ENCODE results near the gene PDLIM1.

Gene PDLIM1

DNA sequence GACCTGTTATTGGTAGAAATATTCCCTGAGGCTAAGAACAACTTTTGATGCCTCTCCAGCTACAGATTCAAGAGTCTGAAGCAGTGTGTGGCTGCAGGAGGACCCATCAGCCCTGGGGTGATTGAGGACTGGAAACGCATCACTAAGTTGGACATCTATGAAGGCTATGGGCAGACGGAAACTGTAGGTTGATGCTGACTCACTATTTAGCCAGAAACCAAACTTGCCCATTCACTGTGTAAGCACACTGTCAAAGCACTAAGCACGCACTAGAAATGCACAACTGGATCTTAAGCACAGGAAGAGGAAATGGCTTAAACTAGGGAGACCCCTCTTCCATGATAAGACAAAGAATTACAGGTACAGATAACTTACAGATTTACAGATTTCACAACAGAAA is 76.0 kb downstream of the PDLIM1 start:
- H3K4me2 ChIP-seq (ENCODE audit: low read depth, low read length, poor library complexity, severe bottlenecking): no peak overlapping the region
- no peaks in the 10 kb centered on the region for H3K4me1 ChIP-seq (ENCODE audit: insufficient read depth, low read length, poor library complexity, severe bottlenecking)
- H3K36me3 ChIP-seq (ENCODE audit: insufficient read depth, low read length): no peaks in the 10 kb centered on the region

DNA sequence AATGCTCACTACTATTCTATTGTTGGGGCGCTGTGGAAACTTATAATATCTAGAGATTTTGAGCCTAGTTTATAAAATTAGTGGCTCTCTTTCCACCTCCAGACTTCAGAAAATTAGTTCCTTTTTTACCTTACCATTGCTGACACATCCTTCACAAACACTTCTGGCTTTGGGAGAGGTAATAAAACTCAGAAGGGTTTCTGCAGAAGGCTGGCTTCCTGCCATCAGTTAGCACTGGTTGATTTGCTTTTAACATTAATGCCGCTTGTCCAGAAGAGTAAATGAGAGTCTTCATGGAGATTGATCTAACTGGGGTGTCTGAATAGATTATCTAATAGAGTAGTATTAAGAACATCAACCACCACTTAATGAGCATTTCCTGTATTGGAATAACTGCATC is 76.4 kb downstream of the PDLIM1 start:
- Histone ChIP-seq H3K9me3 (ENCODE audit: insufficient read depth, low read depth, low read length) (no peaks in the 10 kb centered on the region), H3K4me3 (ENCODE audit: low read length, poor library complexity, severe bottlenecking) (no peak overlapping the region), H3K9me2 (replicated peaks; ENCODE audit: low read depth, low read length) (no peaks in the 10 kb centered on the region), H3K4me1 (ENCODE audit: insufficient read depth, low read length, poor library complexity, severe bottlenecking) (no peaks in the 10 kb centered on the region), H3K4me2 (ENCODE audit: low read depth, low read length, poor library complexity, severe bottlenecking) (no peak overlapping the region), H3K27me3 (ENCODE audit: insufficient read depth, low read length, poor library complexity, severe bottlenecking) (no peaks in the 10 kb centered on the region), H3K36me3 (ENCODE audit: insufficient read depth, low read length) (no peaks in the 10 kb centered on the region), H4K20me1 (ENCODE audit: insufficient read depth, low read length, poor library complexity, severe bottlenecking) (no peaks in the 10 kb centered on the region), H2AFZ (ENCODE audit: low read length) (no peak overlapping the region), H3K79me2 (ENCODE audit: insufficient read depth, low read length) (no peaks in the 10 kb centered on the region), H3K9ac (ENCODE audit: low read depth, low read length, poor library complexity, severe bottlenecking) (no peak overlapping the region), H3F3A (ENCODE audit: low read depth) (no peaks in the 10 kb centered on the region)
- TF ChIP-seq, protein P1, sequence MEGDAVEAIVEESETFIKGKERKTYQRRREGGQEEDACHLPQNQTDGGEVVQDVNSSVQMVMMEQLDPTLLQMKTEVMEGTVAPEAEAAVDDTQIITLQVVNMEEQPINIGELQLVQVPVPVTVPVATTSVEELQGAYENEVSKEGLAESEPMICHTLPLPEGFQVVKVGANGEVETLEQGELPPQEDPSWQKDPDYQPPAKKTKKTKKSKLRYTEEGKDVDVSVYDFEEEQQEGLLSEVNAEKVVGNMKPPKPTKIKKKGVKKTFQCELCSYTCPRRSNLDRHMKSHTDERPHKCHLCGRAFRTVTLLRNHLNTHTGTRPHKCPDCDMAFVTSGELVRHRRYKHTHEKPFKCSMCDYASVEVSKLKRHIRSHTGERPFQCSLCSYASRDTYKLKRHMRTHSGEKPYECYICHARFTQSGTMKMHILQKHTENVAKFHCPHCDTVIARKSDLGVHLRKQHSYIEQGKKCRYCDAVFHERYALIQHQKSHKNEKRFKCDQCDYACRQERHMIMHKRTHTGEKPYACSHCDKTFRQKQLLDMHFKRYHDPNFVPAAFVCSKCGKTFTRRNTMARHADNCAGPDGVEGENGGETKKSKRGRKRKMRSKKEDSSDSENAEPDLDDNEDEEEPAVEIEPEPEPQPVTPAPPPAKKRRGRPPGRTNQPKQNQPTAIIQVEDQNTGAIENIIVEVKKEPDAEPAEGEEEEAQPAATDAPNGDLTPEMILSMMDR (conservative IDR thresholded peaks at IDR 0.05; ENCODE audit: low read length): no peak
- TF ChIP-seq EZH2phosphoT487 (IDR thresholded peaks at IDR 0.05; ENCODE audit: borderline replicate concordance): no peak

More for the DNA sequence above, 76.0 kb downstream of the PDLIM1 start:
- TF ChIP-seq, protein P1 (conservative IDR thresholded peaks at IDR 0.05; ENCODE audit: low read length): no peak
- TF ChIP-seq EZH2phosphoT487 (IDR thresholded peaks at IDR 0.05; ENCODE audit: borderline replicate concordance): no peak
- H3K4me3 ChIP-seq (ENCODE audit: low read length, poor library complexity, severe bottlenecking): no peak overlapping the region
- H4K20me1 ChIP-seq (ENCODE audit: insufficient read depth, low read length, poor library complexity, severe bottlenecking): no peaks in the 10 kb centered on the region
- H3K9me3 ChIP-seq (ENCODE audit: insufficient read depth, low read depth, low read length): no peaks in the 10 kb centered on the region
- H2AFZ ChIP-seq (ENCODE audit: low read length): no peak overlapping the region
- no peak overlapping the region for H3K9ac ChIP-seq (ENCODE audit: low read depth, low read length, poor library complexity, severe bottlenecking)
- H3F3A ChIP-seq (ENCODE audit: low read depth): no peaks in the 10 kb centered on the region
- no peaks in the 10 kb centered on the region for H3K27me3 ChIP-seq (ENCODE audit: insufficient read depth, low read length, poor library complexity, severe bottlenecking)
- H3K9me2 ChIP-seq (replicated peaks; ENCODE audit: low read depth, low read length): no peaks in the 10 kb centered on the region
- H3K79me2 ChIP-seq (ENCODE audit: insufficient read depth, low read length): no peaks in the 10 kb centered on the region

DNA sequence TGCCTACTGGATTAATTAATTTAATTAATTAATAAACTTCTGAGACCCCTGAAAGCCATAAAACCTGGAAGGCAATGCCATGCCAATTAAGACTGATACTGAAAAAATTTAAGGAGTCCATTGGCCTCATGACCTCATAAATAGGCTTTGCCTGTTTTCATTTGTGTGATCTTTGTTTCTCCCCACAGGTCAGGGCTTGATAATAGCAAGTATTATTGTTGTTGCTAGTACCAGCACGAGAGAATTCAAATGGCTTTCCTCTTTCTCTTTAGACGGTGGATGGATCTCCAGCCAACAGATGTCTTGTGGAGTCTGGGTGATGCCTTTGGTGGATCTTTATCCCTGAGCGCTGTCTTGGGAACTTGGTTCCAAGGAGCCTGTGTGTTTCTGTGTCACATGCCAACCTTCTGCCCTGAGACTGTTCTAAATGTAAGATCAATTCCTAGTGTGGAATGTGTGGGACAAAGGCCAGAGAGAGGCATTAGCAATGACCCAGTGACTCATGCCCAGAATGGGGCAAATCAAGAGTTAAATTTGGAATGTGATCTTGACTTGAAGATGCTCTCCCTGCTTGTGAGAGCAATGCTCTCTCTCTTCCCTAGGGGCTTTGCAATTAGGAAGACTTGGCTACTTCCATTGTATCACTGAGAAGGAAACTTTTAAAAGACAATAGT is 79.1 kb downstream of the PDLIM1 start:
- H3K9ac ChIP-seq (ENCODE audit: low read depth, low read length, poor library complexity, severe bottlenecking): no peak overlapping the region
- H4K20me1 ChIP-seq (ENCODE audit: insufficient read depth, low read length, poor library complexity, severe bottlenecking): no peaks in the 10 kb centered on the region
- TF ChIP-seq, protein P1 (conservative IDR thresholded peaks at IDR 0.05; ENCODE audit: low read length): no peak
- no peak for TF ChIP-seq EZH2phosphoT487 (IDR thresholded peaks at IDR 0.05; ENCODE audit: borderline replicate concordance)
- no peaks in the 10 kb centered on the region for H3K9me2 ChIP-seq (replicated peaks; ENCODE audit: low read depth, low read length)
- no peaks in the 10 kb centered on the region for H3K4me1 ChIP-seq (ENCODE audit: insufficient read depth, low read length, poor library complexity, severe bottlenecking)
- no peak overlapping the region for H2AFZ ChIP-seq (ENCODE audit: low read length)
- H3K4me2 ChIP-seq (ENCODE audit: low read depth, low read length, poor library complexity, severe bottlenecking): no peak overlapping the region
- no peaks in the 10 kb centered on the region for H3F3A ChIP-seq (ENCODE audit: low read depth)
- no peaks in the 10 kb centered on the region for H3K9me3 ChIP-seq (ENCODE audit: insufficient read depth, low read depth, low read length)
- H3K79me2 ChIP-seq (ENCODE audit: insufficient read depth, low read length): no peaks in the 10 kb centered on the region
- no peaks in the 10 kb centered on the region for H3K27me3 ChIP-seq (ENCODE audit: insufficient read depth, low read length, poor library complexity, severe bottlenecking)
- no peaks in the 10 kb centered on the region for H3K36me3 ChIP-seq (ENCODE audit: insufficient read depth, low read length)
- no peak overlapping the region for H3K4me3 ChIP-seq (ENCODE audit: low read length, poor library complexity, severe bottlenecking)
